GM10248 (cell line): ENCODE results near the gene DAAM1.

ENCODE experiments used
- CTCF ChIA-PET: fragments of 300-600 bp; sonication (Branson Sonifier 250); formaldehyde crosslinking; extraction: SDS; loops from one replicate; lab custom pipeline; 2021; ENCODE audit warnings: antibody characterized with exemption; lab: Yijun Ruan, JAX
- POLR2A ChIA-PET: fragments of 350-650 bp; sonication (Branson Sonifier 250); formaldehyde crosslinking; extraction: SDS; loops from one replicate; lab custom pipeline; 2020; ENCODE audit warnings: antibody characterized with exemption; lab: Yijun Ruan, JAX
- DNase-seq: peaks from one replicate; pipeline ENCODE4 v3.0.0; 2012; ENCODE audit errors: extremely low spot score
- TF ChIP-seq, protein P1 (sequence below): IDR thresholded peaks from 2 replicates; pipeline ENCODE4 v1.5.1; 2012; ENCODE audit warnings: mild to moderate bottlenecking, low read depth; ENCODE audit errors: extremely low read depth, missing control alignments, control extremely low read depth

DAAM1 gene

GRCh38 chr14:59282378-59282765 is 93.9 kb downstream of the DAAM1 start:
- CTCF ChIA-PET = no interaction called here
- POLR2A ChIA-PET = no interaction called here
- no peak for DNase-seq
- TF ChIP-seq, protein P1, sequence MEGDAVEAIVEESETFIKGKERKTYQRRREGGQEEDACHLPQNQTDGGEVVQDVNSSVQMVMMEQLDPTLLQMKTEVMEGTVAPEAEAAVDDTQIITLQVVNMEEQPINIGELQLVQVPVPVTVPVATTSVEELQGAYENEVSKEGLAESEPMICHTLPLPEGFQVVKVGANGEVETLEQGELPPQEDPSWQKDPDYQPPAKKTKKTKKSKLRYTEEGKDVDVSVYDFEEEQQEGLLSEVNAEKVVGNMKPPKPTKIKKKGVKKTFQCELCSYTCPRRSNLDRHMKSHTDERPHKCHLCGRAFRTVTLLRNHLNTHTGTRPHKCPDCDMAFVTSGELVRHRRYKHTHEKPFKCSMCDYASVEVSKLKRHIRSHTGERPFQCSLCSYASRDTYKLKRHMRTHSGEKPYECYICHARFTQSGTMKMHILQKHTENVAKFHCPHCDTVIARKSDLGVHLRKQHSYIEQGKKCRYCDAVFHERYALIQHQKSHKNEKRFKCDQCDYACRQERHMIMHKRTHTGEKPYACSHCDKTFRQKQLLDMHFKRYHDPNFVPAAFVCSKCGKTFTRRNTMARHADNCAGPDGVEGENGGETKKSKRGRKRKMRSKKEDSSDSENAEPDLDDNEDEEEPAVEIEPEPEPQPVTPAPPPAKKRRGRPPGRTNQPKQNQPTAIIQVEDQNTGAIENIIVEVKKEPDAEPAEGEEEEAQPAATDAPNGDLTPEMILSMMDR = no peak

- no peak for DNase-seq
- CTCF ChIA-PET = no interaction called here
- POLR2A ChIA-PET = no interaction called here
- TF ChIP-seq, protein P1 = no peak
Observed at GRCh38 chr14:59283361-59283760, 94.9 kb downstream of the DAAM1 start.

- ChIA-PET POLR2A (no interaction called here), CTCF (no interaction called here)
- TF ChIP-seq, protein P1 = no peak
- no peak for DNase-seq
Observed at GRCh38 chr14:59284059-59284458, 95.6 kb downstream of the DAAM1 start.

GRCh38 chr14:59292028-59292427 is 103.6 kb downstream of the DAAM1 start:
- no peak for DNase-seq
- ChIA-PET CTCF (no interaction called here), POLR2A (no interaction called here)
- TF ChIP-seq, protein P1 = no peak

GRCh38 chr14:59292921-59293534 is 104.6 kb downstream of the DAAM1 start:
- TF ChIP-seq, protein P1 = no peak
- ChIA-PET CTCF (no interaction called here), POLR2A (no interaction called here)
- DNase-seq = no peak

DNA sequence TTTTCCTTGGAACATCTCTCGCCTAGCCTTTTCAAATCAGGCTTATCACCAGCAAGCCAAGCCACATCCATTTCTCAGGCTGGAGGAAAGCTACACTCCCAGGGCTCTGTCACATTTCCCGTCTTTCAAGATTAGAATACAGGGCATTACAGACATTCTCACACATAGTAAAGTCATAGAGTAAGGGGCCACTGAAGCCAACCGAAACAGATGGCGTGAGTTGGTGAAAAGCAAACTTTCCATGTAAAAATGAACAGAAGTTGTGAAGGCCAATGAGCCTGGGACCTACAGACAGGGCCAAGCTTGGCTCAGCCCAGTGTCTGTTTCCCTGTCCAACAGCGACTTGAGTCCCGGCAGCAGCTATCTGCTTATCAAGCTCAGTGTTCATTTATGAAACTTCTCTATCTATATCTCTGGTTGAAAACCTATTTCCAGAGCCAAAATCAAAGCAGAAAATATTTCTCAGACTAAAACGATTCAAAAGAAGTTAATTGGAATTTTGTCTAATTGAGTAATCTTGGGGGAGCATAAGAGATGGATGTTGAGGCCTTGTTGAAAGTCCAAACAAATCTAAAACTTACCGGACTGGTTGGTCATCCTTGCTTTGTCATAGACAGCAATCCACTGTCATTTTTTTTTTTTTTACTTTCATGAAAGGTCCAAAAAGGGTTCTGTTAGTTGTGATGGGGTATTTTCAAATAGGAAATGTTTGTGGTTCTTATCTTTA is 105.6 kb downstream of the DAAM1 start:
- CTCF ChIA-PET = interaction anchor here (1.2 kb wide), 1 partner anchor 23 kb away, joined by 3 read pairs; no protein-coding TSS in a partner anchor
- TF ChIP-seq, protein P1 = no peak
- POLR2A ChIA-PET = no interaction called here
- DNase-seq = no peak
